OCI-LY3 (cell line): Measurements from ENCODE around the gene CDT1.

Experiments
- H2AFZ ChIP-seq: fragments of 200-600, 300-600 bp; shearing (Covaris generic); 2 replicates; pipeline ENCODE4 v1.6.0; 2014; ENCODE audit warnings: antibody characterized with exemption, low read depth, low read length
- H3K27ac ChIP-seq: fragments of 200-600, 300-600 bp; sonication (generic); 2 replicates; pipeline ENCODE4 v1.5.1; 2014; ENCODE audit warnings: mild to moderate bottlenecking, low read length, moderate library complexity, mixed read lengths
- H3K27me3 ChIP-seq: fragments of 200-600, 300-600 bp; sonication (generic); 2 replicates; pipeline ENCODE4 v1.6.1; 2014; ENCODE audit warnings: low read depth, low read length, mixed read lengths
- H3K36me3 ChIP-seq: fragments of 200-600, 300-600 bp; sonication (generic); replicated peaks from 2 replicates; pipeline ENCODE3; 2014; ENCODE audit warnings: low read depth, low read length, mixed read lengths
- H3K4me1 ChIP-seq: fragments of 300-600, 200-600 bp; sonication (generic); 2 replicates; pipeline ENCODE4 v1.6.1; 2014; ENCODE audit warnings: low read length, mixed read lengths
- H3K4me2 ChIP-seq: fragments of 200-600, 300-600 bp; sonication (generic); 2 replicates; pipeline ENCODE4 v1.6.1; 2014; ENCODE audit warnings: low read length, mixed read lengths
- H3K4me3 ChIP-seq: fragments of 300-600, 200-600 bp; sonication (generic); 2 replicates; pipeline ENCODE4 v1.5.1; 2014; ENCODE audit warnings: antibody characterized with exemption, mild to moderate bottlenecking, low read length, moderate library complexity
- H3K79me2 ChIP-seq: fragments of 300-600, 200-600 bp; shearing (Covaris generic); 2 replicates; pipeline ENCODE4 v1.6.1; 2014; ENCODE audit warnings: mild to moderate bottlenecking, low read length, mixed read lengths
- H3K9ac ChIP-seq: fragments of 300-600, 200-600 bp; shearing (Covaris generic); 2 replicates; pipeline ENCODE4 v1.6.0; 2014; ENCODE audit warnings: mild to moderate bottlenecking, low read length, moderate library complexity
- H3K9me3 ChIP-seq: fragments of 200-600, 300-600 bp; shearing (Covaris generic); 2 replicates; pipeline ENCODE4 v1.6.1; 2014; ENCODE audit warnings: low read length, mixed read lengths; ENCODE audit not compliant: insufficient read depth
- H4K20me1 ChIP-seq: fragments of 200-600, 300-600 bp; sonication (generic); 2 replicates; pipeline ENCODE4 v1.6.1; 2016; ENCODE audit warnings: low read length, mixed read lengths; ENCODE audit not compliant: insufficient read depth
- CTCF ChIP-seq: fragments of 200-600, 300-600 bp; sonication (generic); IDR thresholded peaks from 2 replicates; pipeline ENCODE4 v1.5.1; 2014; ENCODE audit warnings: antibody characterized with exemption, low read length, low read depth
- EZH2phosphoT487 ChIP-seq: fragments of 200-600 bp; shearing (Covaris generic); IDR thresholded peaks from 2 replicates; pipeline ENCODE4 v1.6.1; 2018; ENCODE audit warnings: antibody characterized with exemption, mixed run types, low read depth

Gene CDT1

GRCh38 chr16:88830258-88830657 lies 26.7 kb downstream of the CDT1 start:
- Histone ChIP-seq H4K20me1 (no peaks in the 10 kb centered on the region; the same call in 1 of the 2 replicates), H3K4me1 (peaks cover 5% of the 10 kb centered on the region; the same call in 1 of the 2 replicates), H3K9me3 (no peaks in the 10 kb centered on the region), H3K79me2 (no peaks in the 10 kb centered on the region), H3K4me3 (no peak overlapping the region), H3K36me3 (no peaks in the 10 kb centered on the region), H3K9ac (no peak overlapping the region), H3K4me2 (no peak overlapping the region), H3K27ac (no peak overlapping the region), H2AFZ (no peak overlapping the region), H3K27me3 (no peaks in the 10 kb centered on the region)
- TF ChIP-seq EZH2phosphoT487: no peak
- no peak for TF ChIP-seq CTCF

DNA sequence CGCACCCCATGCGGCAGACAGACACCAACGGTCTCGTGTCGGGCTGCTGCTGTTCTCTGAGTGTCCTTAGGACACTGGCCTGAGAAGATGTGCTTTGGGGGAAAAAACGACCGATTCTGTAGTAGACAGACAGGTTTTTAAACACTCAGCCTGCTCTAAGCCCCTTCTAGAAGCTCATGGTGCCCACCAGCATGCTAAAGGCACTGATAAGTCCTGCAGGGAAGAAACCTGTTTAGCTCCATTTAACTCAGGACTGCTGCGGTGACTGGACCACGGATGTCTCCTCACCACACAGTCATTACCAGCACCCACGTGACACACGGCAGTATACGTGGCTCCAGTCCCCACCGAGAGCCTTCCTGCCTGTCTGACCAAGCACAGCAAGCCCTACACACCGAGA lies 27.2 kb downstream of the CDT1 start:
- H3K27me3 ChIP-seq: no peaks in the 10 kb centered on the region
- no peaks in the 10 kb centered on the region for H3K79me2 ChIP-seq
- H3K4me3 ChIP-seq: no peak overlapping the region
- H3K36me3 ChIP-seq: no peaks in the 10 kb centered on the region
- H2AFZ ChIP-seq: no peak overlapping the region
- TF ChIP-seq CTCF (no peak), EZH2phosphoT487 (no peak)
- no peak overlapping the region for H3K4me2 ChIP-seq
- H3K27ac ChIP-seq: no peak overlapping the region
- H3K4me1 ChIP-seq: peaks cover 5% of the 10 kb centered on the region; the same call in 1 of the 2 replicates
- H3K9me3 ChIP-seq: no peaks in the 10 kb centered on the region
- no peaks in the 10 kb centered on the region; the same call in 1 of the 2 replicates for H4K20me1 ChIP-seq
- H3K9ac ChIP-seq: no peak overlapping the region

GRCh38 chr16:88831838-88832237 lies 28.2 kb downstream of the CDT1 start:
- H4K20me1 ChIP-seq: no peaks in the 10 kb centered on the region; the same call in 1 of the 2 replicates
- no peak overlapping the region for H3K9ac ChIP-seq
- H3K4me2 ChIP-seq: no peak overlapping the region
- TF ChIP-seq EZH2phosphoT487: no peak
- H3K27ac ChIP-seq: no peak overlapping the region
- H3K79me2 ChIP-seq: no peaks in the 10 kb centered on the region
- H2AFZ ChIP-seq: no peak overlapping the region
- no peaks in the 10 kb centered on the region for H3K9me3 ChIP-seq
- no peak overlapping the region for H3K4me3 ChIP-seq
- peaks cover 5% of the 10 kb centered on the region; the same call in 1 of the 2 replicates for H3K4me1 ChIP-seq
- H3K36me3 ChIP-seq: no peaks in the 10 kb centered on the region
- H3K27me3 ChIP-seq: no peaks in the 10 kb centered on the region

DNA sequence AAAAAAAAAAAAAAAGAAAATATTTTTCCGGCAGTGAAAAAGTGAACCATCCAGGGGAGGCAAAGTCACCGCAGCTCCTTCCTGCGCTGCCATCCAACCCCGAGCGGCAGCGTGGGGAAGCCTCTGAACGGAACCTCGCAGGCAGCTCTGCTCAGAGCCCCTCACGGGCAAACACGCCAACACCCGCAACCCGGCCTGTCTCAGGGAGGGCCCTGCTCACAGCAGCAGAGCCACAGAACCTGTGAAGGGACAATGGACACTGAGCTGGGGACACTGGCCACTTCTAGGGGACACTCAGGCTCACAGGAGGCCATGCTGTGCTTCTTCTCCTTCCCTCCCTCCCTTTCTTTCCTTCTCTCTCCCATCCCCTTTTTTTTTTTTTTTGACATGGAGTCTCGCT lies 29.5 kb downstream of the CDT1 start:
- Histone ChIP-seq H3K4me1 (peaks cover 5% of the 10 kb centered on the region; the same call in 1 of the 2 replicates), H3K79me2 (no peaks in the 10 kb centered on the region), H4K20me1 (no peaks in the 10 kb centered on the region; the same call in 1 of the 2 replicates), H3K27me3 (no peaks in the 10 kb centered on the region), H2AFZ (no peak overlapping the region), H3K4me3 (no peak overlapping the region), H3K9ac (no peak overlapping the region), H3K4me2 (no peak overlapping the region), H3K36me3 (no peaks in the 10 kb centered on the region), H3K27ac (no peak overlapping the region), H3K9me3 (no peaks in the 10 kb centered on the region)
- no peak for TF ChIP-seq CTCF
- TF ChIP-seq EZH2phosphoT487: no peak

DNA sequence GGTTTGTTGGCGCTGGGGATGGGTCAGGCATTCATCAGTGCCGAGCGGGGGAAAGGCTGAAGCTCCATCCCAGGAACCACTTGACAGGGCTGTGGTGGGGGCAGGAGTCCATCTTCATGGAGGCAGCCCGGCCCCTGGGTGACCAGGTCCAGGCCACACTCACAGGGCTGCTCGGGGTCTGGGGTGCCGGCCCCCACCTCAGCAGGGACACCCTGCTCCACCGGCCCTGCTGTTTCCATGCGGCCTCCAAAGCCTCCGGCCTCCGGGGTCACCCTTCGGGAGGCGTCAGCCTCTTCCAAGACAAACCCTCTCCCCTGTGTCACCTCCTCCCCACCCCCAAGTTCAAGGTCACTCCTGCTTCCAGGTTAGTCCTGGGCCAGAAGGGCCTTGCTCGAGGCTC lies 31.1 kb downstream of the CDT1 start:
- TF ChIP-seq EZH2phosphoT487: no peak
- no peak for TF ChIP-seq CTCF
- no peak overlapping the region for H3K9ac ChIP-seq
- no peaks in the 10 kb centered on the region for H3K79me2 ChIP-seq
- no peak overlapping the region for H2AFZ ChIP-seq
- H3K9me3 ChIP-seq: no peaks in the 10 kb centered on the region
- no peaks in the 10 kb centered on the region for H3K27me3 ChIP-seq
- no peak overlapping the region for H3K4me3 ChIP-seq
- H3K4me2 ChIP-seq: no peak overlapping the region
- H3K27ac ChIP-seq: no peak overlapping the region
- peaks cover 5% of the 10 kb centered on the region; the same call in 1 of the 2 replicates for H3K4me1 ChIP-seq
- H4K20me1 ChIP-seq: no peaks in the 10 kb centered on the region; the same call in 1 of the 2 replicates
- H3K36me3 ChIP-seq: no peaks in the 10 kb centered on the region
